ENCODE results near the gene MCM10.

DNA sequence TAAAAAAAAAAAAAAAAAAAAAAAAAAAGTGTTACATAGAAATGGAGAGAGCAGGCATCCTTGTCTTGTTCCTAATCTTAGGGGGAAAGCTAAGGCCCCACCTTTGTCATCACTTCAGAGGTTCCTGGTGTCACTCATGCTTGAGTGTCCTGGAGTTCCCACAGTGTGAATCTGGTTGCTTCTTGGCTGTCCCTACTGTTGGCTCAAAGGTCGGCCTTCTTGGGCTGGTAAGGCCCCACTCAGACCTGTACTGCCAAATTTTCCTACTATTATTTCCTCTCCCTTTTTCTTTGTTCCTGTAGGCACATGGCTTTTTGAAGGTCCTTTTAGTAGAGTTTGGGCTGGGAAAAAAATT is 39.9 kb upstream of the MCM10 start:
- TF ChIP-seq POLR2AphosphoS5 (IDR thresholded peaks at IDR 0.05): no peak
- TF ChIP-seq, protein P1, sequence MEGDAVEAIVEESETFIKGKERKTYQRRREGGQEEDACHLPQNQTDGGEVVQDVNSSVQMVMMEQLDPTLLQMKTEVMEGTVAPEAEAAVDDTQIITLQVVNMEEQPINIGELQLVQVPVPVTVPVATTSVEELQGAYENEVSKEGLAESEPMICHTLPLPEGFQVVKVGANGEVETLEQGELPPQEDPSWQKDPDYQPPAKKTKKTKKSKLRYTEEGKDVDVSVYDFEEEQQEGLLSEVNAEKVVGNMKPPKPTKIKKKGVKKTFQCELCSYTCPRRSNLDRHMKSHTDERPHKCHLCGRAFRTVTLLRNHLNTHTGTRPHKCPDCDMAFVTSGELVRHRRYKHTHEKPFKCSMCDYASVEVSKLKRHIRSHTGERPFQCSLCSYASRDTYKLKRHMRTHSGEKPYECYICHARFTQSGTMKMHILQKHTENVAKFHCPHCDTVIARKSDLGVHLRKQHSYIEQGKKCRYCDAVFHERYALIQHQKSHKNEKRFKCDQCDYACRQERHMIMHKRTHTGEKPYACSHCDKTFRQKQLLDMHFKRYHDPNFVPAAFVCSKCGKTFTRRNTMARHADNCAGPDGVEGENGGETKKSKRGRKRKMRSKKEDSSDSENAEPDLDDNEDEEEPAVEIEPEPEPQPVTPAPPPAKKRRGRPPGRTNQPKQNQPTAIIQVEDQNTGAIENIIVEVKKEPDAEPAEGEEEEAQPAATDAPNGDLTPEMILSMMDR (IDR thresholded peaks at IDR 0.05): no peak
